ENCODE data around the gene PNPLA5. TPM values are rescaled to one million over a fixed set of nuclear protein-coding genes. Genes with fewer than 3 reads are reported as not detected.
"Not testable (repeated sequence)": the region's sequence is repeated elsewhere in the genome, so short reads cannot be mapped to it uniquely, and the experiment has no call there.

The PNPLA5 gene
- total RNA-seq, 1 experiment from 2014 or later = not detected

DNA sequence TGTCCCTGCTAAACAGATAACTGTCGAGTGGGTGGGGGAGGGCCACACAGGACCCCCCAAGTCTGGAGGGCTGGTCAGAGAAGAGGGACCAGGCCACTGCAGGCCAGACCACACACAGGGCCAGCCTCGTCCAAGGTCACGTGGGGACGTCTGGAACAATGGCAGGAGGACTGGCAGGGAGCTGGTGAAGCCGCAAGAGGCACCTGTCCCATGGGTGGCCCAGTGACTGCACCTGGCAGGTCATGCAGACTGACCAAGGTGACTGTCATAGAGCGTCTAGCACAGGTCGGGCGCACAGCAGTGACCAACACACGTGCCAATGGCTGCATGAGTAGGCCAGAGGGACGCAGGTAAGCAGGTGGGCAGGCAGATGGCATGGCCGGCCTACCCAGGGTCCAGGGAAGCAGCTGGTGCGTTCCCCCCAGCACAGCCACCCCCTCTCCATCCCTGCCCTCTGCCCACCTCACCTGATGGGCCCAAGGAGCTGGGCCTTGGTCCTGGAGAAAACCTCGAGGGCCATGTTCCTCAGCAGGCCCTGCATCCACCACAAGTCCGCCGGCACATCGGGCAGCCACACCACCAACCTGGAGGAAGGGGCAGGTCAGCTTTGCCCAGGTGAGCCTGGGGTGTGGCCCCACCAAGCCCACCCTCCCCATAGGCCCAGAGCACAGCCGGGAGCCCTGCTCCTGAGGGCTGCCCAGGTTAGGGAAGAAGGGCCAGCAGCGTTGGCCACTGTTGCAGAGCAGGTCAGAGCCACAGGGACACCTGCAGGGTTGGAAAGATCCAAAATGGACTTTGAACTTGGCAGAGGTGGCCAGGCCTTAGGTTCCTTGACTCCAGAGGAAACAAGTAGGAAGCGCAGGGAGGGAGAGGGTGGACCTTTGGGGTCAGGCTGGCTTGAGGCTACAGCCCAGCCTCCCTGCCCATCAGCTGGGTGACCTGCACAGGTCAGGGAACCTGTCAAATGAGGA, 10.4 kb downstream of the PNPLA5 start:
- DNase-seq (ENCODE audit: low spot score) = no peak

DNA sequence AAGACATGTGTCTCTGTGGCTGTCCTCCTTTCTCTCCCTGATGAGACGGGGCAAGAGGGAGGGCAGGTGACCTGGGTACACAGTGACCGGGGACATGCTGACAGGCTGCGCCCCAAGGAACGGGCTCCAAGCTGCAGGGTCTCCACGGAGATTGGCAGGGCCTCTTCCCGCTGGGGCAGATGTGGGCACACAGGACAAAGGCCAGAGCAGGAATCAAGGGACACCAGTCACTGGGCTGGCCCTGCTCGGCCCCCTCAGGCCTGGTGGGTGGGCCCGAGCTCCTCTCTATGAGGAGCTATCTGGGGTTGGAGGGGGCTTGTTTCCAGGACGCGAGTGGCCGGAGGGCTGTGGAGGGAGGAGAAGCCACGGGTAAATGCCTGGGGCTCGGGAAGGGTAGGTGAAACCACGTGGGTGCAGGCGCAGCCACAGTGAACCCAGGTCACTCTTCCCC, 11.2 kb downstream of the PNPLA5 start:
- no peak for DNase-seq (ENCODE audit: low spot score)

DNA sequence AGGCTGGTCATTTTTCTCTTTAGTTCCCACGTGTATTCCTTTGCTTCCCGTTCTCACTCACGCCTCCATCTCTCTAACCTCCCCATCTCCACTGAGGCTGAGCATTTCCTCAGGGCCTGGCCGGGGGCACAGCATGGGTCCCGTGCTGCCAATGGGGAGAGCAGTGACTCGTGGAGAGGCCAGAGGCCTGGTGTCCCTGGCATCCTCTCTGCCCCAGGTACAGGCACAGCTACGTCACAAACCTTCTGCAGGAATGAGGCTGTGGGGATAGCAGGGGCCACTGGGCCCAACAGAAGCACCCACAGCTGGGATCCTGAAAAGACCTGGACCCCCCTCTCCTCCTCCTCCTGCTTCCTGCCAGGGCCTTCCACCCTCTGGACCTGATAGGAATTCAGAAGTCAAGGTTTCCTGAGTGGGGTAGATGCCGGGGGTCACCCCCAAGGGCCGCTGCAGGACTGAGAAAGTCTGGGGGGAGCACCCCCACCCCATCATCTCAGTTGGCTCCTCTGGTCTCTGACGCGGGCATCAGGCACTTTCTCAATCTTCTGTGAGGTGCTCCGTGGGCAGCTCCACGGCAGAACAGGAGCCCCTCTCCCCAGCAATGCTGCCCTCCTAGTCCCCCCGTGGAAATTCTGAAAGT, 11.8 kb downstream of the PNPLA5 start:
- DNase-seq (ENCODE audit: low spot score) = no peak

DNA sequence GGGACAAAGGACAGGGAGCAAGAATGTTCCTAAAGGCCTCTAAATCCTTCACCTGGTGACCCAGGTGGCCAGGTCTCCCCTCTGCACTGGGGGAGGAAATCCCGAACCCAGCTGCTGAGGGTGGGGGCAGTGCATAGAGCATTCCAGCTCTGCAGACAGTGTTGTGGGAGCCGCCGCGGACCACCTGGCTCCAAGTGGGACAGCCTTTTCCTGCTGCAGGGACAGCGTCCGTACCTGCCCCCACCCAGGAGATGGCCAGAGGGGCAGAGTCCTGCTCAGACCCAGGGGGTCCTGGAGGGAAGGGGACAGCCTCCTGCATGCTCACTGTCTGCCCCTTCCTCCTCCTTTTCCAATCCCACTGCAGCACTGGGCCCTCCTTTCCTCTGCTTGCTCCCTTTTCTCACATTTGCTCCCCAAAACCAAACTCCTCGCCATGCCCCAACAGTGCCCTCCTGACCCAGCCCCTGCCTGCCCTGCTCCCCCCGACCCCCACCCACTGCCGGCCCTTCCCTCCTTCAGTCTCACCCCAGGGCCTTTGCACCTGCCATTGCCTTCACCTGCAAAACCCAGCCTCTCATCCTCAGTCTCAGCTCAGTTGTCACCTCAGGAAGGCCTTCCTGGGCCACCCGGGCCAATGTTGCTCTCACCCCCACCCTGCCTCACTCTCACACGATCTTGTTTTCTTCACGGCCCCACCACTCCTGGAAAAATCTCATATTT, 12.8 kb downstream of the PNPLA5 start:
- DNase-seq (ENCODE audit: low spot score) = no peak

DNA sequence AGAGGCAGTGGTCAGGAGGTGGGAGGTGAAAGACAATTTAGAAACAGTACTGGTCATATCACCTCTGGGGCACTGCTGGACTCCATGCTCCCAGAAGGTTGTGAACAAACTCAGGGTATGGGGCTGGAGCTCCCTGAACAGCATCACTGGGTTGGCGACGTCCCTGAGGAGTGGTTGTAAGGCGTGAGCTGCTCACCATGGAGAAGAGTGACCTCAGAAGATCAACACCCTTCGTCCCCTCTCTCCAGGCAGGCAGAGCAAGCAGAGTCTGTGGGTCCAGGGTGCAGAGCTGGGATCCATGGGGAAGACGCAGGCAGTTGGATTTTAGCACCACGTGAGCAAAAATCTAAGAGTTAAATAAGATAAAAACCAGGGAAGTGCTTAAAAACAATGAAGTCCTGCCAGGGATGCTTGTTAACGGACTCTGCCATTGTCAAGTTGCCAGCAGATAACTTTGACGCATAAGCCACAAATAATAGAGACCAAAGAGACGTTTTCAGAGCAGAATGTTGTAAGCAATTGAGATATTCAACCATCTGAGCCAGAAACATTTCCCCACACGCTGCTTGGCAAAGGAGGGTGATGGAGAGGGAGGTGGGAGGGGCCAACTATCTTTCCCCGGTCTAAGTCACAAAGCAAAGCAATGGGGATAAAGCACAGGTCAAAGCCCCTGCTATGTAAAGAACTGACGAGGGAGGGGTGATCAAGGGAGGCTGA, 13.6 kb downstream of the PNPLA5 start:
- no peak for DNase-seq (ENCODE audit: low spot score)

DNA sequence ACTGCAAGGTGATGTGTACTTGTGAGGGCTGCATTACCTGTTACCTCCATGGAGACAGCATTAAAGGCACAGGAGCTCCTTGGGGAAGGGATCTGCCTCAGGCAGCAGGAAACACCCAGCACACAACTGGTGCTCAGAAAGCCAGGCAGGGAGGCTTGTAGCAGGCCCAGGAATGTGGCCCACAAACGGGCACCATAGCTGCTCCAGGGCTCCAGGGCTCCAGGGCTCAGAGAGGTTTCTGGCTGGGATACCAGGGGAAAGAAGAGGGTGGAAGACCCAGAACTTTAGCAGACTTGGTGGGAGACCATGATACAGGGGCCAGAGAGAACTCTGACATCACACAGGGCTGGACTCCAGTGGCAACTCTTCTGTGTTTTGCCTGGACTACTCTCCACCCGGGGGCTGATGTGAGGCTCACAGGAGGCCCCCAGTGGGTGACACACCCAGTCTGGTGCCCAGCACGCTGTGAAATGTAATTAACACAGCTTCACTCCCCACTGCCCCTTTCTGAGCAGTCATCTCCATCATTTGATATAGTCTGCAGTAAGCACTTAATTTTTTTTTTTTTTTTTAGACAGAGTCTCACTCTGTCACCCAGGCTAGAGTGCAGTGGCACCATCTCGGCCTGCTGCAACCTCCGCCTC, 14.8 kb downstream of the PNPLA5 start:
- no peak for DNase-seq (ENCODE audit: low spot score)

DNA sequence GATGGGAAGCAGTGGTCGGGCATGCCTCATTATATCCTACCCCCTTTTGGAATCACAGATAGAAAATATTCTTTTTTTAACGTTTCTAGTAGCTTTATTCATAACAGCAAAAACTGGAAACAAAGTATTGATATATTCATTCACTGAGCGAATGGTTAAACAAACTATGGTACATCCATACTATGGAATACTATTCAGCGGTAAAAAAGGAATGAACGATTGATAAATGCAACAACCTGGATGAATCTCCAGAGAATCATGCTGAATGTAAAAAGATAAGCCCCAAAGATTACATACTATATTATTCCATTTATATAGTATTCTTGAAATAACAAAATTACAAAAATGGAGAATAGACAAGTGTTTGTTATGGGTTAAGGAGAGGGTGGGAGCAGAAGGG, 22.0 kb downstream of the PNPLA5 start:
- no peak for DNase-seq (ENCODE audit: low spot score)

DNA sequence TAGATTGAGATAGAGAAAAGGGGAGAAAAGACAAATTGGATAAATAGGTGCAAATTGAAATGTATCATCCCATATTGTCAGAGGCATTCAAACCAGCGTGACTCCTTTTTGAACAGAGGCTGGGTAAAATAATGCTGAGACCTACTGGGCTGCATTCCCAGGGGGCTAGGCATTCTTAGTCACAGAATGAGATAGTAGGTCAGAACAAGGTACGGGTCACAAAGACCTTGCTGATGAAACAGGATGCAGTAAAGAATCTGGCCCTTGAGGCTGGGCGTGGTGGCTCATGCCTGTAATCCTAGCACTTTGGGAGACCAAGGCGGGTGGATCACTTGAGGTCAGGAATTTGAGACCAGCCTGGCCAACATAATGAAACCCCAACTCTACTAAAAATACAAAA, 22.8 kb downstream of the PNPLA5 start:
- DNase-seq (ENCODE audit: low spot score) = not testable (repeated sequence)

DNA sequence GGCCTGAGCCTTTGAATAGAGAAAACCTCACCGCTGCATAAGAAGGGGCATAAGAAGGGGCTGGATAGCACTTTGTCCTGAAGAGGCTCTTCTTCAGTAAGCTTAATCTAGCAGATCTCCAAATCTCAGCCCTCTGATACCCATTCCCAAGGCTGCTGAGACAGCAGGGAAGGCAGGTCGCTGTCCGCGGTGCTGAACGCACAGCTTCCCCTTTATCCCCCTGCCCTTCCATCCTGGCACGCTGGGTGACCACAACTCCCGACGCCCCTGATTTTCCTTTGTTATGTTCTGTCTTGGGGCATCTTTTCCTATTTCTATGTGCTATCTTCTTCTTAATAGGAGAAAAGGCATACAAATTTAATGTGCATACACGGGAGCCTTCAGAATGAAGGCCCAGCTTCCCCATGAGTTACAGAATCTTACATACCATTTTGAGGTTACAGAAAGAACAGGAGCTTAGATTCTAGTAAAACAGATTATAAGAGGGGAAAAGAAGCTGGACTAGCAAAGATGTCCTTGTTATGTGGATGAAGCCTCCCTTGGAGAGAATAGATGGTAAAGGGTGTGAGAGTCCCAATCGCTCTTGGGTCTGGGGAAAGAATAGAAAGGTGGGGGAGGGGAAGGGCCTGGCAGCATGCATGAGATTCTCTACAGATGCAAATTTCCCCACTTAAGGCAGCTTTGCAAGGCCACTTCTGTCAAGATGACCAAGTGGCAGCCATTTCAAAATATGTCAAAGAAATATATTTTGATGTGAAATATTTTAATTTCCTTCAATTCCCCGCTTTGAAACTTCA, 23.8 kb downstream of the PNPLA5 start:
- peak; percentile 33 for DNase-seq (ENCODE audit: low spot score)

DNA sequence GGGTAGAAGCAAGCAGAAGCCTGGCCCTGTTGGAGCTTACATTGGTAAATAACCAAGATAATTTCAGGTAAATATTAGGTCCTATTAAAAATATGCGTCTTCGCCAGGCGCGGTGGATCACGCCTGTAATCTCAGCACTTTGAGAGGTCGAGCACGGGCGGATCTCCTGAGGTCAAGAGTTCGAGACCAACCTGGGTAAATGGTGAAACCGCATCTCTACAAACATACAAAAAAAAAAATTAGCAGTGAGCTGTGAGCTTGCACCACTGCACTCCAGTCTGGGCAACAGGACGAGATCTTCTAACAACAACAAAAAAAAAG, 29.0 kb downstream of the PNPLA5 start:
- DNase-seq (ENCODE audit: low spot score) = no peak

DNA sequence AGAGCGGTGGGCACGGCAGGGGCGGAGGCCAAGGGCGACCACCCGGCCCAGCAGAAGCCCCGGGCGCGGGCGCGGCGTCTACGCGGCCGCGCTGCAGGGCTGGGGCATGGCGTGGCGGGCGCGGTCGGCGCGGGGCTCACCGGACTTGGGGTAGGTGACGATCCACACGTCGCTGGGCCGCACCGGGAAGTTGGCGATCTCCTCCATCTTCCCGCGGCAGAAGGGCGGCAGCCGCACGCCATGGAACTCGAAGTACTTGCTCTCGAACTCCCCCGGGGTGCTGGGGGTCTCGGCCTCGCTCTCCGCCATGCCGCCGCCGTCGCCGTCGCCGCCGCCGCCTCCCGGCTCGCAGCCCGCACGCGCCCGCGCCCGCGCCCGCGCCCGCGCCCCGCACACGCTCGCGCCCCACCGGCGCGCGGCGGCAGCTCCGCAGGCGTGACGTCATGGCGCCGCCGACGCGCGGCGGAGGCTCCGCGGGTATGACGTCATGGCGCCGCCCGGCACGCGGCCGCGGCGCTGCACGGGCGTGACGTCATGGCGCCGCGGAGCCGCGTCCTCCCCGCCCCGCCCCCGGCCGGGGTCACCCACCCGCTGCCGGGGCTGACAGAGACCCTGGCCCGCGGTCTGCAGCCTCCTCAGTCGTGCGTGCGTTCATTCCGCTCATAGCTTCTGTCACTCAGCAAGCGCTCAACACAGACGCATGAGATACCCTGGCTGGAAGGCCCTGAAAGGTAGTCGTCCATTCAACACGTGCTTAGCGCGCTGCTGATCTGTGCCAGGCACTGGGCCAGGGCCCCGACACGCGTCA, 29.5 kb downstream of the PNPLA5 start, which contains the start of gene SULT4A1:
TSS of gene SULT4A1 (minus strand) at position 440 of the 808 bp plus-strand sequence. CDS start at position 309, 131 bp downstream.
- DNase-seq (ENCODE audit: low spot score) = no peak

DNA sequence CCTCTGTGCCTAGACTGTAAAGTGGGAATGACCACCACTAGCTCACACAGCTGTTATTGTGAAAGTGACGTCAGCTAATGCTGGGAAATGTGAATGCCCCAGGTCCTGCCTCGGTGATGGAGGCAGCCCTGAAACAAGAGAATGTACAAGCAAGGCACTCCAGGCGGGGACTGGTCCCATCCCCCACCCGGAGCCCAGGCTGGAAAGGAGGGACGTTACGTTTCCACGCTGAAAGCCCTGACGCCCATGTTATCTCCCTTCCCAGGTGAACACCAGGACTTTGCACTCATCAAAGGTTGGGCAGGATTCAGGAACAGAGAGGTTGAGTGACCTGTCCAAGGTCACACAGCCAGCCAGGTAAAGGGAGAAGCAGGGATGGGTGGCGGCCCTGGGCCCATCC, 30.3 kb downstream of the PNPLA5 start:
- DNase-seq (ENCODE audit: low spot score) = no peak

DNA sequence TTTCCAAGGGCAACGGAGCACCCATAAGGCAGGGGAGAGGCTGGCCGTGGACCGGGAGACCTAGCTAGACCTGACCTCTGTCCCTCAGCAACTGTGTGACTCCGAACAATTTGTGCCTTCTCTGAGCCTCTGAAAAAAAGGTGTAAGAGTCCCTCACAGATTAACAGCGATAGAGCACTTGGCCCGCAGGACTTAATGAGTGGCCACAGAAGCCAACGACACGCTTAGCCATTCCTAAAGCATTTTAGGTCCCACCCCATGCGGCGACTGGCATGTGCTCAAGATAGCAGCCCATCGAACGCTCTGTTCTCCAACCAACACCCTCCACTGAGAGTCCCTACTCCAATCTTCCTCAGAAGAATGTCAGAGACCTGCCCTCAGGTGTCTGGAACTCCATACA, 31.0 kb downstream of the PNPLA5 start:
- no peak for DNase-seq (ENCODE audit: low spot score)

DNA sequence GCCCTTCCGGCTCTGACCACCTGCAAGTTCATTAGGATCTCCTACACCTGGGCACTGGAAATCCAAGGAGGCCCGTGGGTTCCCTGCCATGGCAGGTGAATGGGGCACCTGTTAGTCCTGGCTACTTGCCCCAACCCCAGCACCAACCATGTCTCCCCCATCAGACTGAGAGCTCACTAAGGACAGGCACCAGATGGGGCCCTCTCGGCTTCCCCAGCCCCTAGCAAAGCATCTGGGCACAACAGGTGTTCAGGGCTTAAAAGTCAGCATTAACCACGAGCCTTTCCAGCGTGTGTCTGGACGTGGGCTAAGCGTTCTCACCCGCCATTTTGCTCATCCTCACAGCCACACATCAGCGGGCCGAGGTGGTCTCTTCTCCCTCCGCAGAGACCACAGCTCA, 31.7 kb downstream of the PNPLA5 start:
- DNase-seq (ENCODE audit: low spot score) = no peak

DNA sequence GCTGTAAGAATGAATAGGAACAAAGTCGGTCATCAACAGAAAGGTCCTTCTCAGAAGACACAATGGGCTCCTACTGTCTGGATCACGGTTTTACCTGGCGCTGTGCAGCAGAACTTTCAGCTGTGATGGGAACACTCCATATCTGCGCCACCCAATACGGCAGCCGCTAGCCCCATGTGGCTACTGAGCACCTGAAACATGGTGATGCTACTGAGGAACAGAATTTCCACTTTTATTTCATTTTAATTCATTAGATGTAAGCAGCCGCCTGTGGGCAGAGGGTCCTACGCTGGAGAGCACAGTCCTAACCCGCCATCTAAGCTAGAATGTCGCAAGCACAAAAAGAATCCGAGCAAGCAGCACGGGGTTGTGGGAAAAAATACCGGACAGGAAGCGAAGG, 32.2 kb downstream of the PNPLA5 start:
- no peak for DNase-seq (ENCODE audit: low spot score)

DNA sequence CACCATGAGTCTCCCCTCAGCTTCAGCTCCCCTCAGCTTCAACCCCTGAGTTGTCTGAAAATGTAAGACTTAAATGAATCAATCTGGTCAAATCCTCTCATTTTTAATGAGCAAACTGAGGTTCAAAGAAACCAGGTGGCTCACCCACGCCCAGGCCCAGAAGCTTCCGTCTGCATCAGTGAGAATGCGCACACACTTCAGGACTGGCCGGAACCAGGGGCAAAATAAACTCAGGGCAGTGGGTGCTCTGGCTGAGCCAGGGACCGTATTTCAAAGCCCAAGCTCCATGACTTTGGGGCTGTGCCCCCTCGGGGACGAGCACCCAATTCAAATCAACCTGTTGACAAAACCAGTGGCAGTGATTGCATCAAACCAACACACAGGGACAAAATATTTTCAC, 32.6 kb downstream of the PNPLA5 start:
- no peak for DNase-seq (ENCODE audit: low spot score)

DNA sequence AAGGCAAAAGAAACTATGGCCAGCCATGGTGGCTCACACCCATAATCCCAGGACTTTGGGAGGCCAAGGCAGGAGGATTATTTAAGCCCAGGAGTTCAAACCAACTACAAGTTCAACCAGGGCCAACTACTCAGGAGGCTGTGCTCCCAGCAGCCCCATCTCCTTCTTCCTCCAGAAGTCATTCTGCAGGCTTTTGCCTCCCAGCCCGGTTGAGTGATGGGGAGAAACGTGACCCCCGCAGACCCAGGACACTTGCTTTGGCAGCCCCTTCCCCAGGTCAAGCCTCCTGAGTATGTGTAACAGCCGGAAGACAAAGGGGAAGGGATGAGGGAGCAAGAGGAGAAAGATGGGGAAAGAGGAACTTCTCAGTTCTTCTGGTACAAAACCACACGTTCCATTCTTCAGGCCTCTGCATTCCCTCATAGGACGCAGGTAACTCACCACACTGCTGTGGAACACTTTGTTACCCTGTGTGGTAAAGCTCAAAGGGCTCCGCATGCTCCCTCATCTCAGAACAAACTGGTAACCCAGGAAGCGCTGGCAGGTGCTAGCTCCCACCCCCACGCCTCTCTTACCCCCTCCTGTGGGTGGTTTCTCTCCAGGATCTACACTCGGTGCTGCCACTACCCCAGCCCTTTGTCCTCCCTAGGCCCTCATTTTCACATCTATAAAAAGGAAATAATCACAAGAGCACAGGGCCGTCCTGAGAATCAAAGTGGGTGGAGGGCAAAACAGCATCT, 33.5 kb downstream of the PNPLA5 start:
- no peak for DNase-seq (ENCODE audit: low spot score)

DNA sequence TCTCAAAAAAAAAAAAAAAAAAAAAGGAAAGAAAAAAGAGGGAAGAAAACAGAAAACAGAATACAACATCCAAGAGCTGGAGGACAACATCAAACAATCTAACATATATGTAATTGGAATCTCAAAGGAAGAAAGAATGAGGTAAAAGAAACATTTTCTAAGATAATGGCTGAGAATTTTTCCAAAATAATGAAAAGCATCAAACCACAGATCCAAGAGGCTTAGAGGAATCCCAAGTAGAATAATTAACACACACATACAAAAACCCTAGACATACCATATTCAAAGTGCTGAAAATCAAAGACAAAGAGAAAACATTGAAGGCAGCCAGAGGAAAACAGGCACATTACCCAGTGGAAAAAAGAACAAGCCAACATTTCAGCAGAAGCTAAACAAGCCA, 34.4 kb downstream of the PNPLA5 start:
- no peak for DNase-seq (ENCODE audit: low spot score)

DNA sequence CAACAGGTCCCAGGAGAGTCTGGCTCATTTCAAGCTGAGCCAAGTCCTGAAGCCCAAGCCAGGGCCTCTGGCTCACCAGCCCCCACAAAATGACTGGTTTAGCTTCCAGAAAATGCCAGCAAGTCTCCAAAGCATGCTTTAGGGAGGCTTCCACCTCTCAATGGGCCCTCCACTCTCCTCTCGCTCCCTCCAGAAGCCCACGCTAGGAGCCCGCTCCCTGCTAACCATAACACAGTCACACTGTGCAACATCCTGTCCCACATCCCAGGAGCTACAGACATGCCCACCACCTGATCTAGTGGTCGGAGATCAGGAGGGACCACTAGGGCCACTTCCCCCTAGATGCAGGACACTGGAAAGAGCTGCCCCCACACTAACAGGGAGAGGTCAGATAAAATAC, 36.4 kb downstream of the PNPLA5 start:
- no peak for DNase-seq (ENCODE audit: low spot score)

Data from H4 (cell line).